ENCODE results near the gene CLDN8. TPM values are rescaled to one million over a fixed set of nuclear protein-coding genes. Genes with fewer than 3 reads are reported as not detected.

Gene CLDN8
- total RNA-seq = not detected
- not detected for total RNA-seq (2013)
- 0 reads per million in 29 experiments for total RNA-seq

DNA sequence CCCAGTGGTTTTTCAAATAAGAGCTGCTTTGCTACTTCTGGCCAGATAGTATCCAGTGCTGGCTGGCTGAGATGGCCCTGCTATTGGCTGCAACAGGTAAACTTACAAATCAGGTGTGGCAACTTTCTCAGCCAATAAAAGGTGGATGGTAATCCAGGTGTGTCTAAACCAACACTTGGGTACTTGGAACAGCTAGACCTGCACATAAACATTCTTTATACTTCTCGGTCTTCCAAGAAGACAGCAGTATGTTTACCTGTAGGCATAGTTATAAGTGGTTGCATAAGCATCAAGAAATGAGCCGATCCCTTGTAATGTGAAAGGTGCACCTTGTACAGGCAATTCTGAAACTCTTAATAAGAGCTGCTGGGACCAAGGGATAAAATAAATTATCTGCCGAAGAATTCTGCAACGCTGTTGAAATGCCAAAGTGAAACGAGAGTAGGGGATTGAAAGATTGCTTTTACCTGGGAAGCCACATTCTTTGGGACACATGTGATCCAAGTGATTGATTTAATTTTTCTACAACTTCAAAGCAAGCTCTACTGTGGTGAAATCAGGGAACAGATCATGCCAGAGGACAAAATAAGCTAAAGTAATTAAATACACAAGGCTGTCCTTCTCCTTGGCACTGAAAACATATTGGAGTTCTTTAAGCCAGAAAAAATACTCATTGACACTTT is at the start of gene CLDN8:
Gene CLDN8, minus strand, starts transcription at position 57 of the 683 bp plus-strand sequence. CDS start 172 bp downstream, outside the sequence.
- H3K36me3 ChIP-seq (ENCODE audit: control insufficient read depth in 2 of 2, extremely low read depth in 1 of 2, insufficient read depth in 1 of 2, low read length in 1 of 2) = no peaks in the 10 kb centered on the region
- ATAC-seq (replicated peaks in 1 of 4) = no peak
- Mint-ChIP-seq H3K4me1 (no peaks in the 10 kb centered on the region), H3K4me3 (no peak within 1 kb of the TSS), H3K36me3 (no peaks in the 10 kb centered on the region), H3K27ac (no peak within 1 kb of the TSS), H3K9me3 (peaks cover 0 to 3% (median 0%) of the 10 kb centered on the region in 3 donors), H3K27me3 (peaks cover 0 to 3% of the 10 kb centered on the region in 2 donors)
- no peak within 1 kb of the TSS for H3K4me3 ChIP-seq (ENCODE audit: control insufficient read depth in 1 of 2, extremely low read depth in 1 of 2, low read length in 1 of 2)
- ChIA-PET CTCF (no interaction called here), POLR2A (no interaction called here)
- DNase-seq = no peak
- no peaks in the 10 kb centered on the region for H3K9me3 ChIP-seq
- no peaks in the 10 kb centered on the region for H3K4me1 ChIP-seq (ENCODE audit: control insufficient read depth in 1 of 2, extremely low read depth in 1 of 2, insufficient read depth in 2 of 2, low read length in 2 of 2)
- no peak within 1 kb of the TSS for H3K27ac ChIP-seq (ENCODE audit: low read length)
- no peaks in the 10 kb centered on the region for H3K27me3 ChIP-seq (replicated peaks in 1 of 2; ENCODE audit: control insufficient read depth in 2 of 2, extremely low read depth in 1 of 2, insufficient read depth in 2 of 2, low read length in 1 of 2)
- WGBS (ENCODE audit: insufficient coverage) = 100% methylated on average over 1 of the region's 5 CpGs

DNA sequence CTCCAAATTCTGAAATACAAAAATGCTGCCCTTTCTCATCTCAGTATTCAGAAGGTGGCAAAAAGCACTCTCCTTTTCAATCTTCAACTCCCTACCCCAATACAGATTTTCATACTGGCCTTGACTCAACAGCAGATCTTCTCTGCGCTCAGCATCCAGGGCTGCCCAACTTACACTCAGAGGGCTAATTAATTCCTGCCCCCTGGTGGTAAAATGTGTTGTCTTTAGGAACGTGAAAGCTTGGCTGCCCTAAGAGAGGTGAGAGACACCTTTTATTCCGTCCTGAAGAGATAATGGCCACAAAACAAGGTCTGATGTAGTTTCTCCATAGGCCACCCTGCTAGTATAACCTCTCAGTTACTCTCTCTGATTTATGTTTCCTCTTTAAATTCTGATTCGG is 41.9 kb upstream of the CLDN8 start:
- Histone ChIP-seq H3K4me3 (ENCODE audit: control insufficient read depth in 1 of 2, extremely low read depth in 1 of 2, low read length in 1 of 2) (no peak overlapping the region), H3K27ac (ENCODE audit: low read length) (no peak overlapping the region), H3K27me3 (replicated peaks in 1 of 2; ENCODE audit: control insufficient read depth in 2 of 2, extremely low read depth in 1 of 2, insufficient read depth in 2 of 2, low read length in 1 of 2) (no peaks in the 10 kb centered on the region), H3K9me3 (no peaks in the 10 kb centered on the region), H3K4me1 (ENCODE audit: control insufficient read depth in 1 of 2, extremely low read depth in 1 of 2, insufficient read depth in 2 of 2, low read length in 2 of 2) (no peaks in the 10 kb centered on the region), H3K36me3 (ENCODE audit: control insufficient read depth in 2 of 2, extremely low read depth in 1 of 2, insufficient read depth in 1 of 2, low read length in 1 of 2) (no peaks in the 10 kb centered on the region)
- ATAC-seq (replicated peaks in 1 of 4) (no peak), DNase-seq (no peak)
- H3K36me3 Mint-ChIP-seq = no peaks in the 10 kb centered on the region
- H3K4me1 Mint-ChIP-seq = no peaks in the 10 kb centered on the region
- H3K9me3 Mint-ChIP-seq = peaks cover 0 to 4% (median 0%) of the 10 kb centered on the region in 3 donors
- WGBS (ENCODE audit: insufficient coverage) = 94% methylated on average over 2 of the region's 4 CpGs
- no peaks in the 10 kb centered on the region for H3K27me3 Mint-ChIP-seq
- H3K27ac Mint-ChIP-seq = no peak overlapping the region
- ChIA-PET POLR2A (no interaction called here), CTCF (interaction anchor here in 1 of 2 donors (0.6 kb wide), 1 partner anchor 828 kb away, joined by 4 read pairs; no protein-coding TSS in a partner anchor)
- no peak overlapping the region for H3K4me3 Mint-ChIP-seq

DNA sequence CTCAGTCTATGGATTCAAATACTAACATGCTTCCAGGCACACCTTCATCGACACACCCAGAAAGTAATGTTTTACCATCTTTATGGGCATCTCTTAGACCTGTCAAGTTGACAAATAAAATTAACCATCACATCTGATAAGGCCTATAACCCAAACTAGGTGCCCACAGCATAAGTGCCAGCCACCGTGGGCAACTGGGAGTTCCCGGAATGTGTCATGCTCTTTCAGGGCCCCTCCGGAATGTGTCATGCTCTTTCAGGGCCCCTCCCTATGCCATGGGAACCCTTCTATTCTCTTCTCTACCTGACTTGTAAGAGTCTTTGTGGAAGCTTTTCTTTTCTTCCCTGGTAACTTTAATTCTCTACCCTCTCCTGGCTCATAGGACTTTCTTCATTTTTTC is 40.2 kb upstream of the CLDN8 start:
- H3K4me3 ChIP-seq (ENCODE audit: control insufficient read depth in 1 of 2, extremely low read depth in 1 of 2, low read length in 1 of 2) = no peak overlapping the region
- no peak for ATAC-seq (replicated peaks in 1 of 4)
- Mint-ChIP-seq H3K27ac (no peak overlapping the region), H3K36me3 (no peaks in the 10 kb centered on the region), H3K9me3 (peaks cover 0 to 4% (median 0%) of the 10 kb centered on the region in 3 donors), H3K4me1 (no peaks in the 10 kb centered on the region), H3K4me3 (no peak overlapping the region), H3K27me3 (no peaks in the 10 kb centered on the region)
- H3K4me1 ChIP-seq (ENCODE audit: control insufficient read depth in 1 of 2, extremely low read depth in 1 of 2, insufficient read depth in 2 of 2, low read length in 2 of 2) = no peaks in the 10 kb centered on the region
- no peaks in the 10 kb centered on the region for H3K36me3 ChIP-seq (ENCODE audit: control insufficient read depth in 2 of 2, extremely low read depth in 1 of 2, insufficient read depth in 1 of 2, low read length in 1 of 2)
- DNase-seq = no peak
- WGBS (ENCODE audit: insufficient coverage) = 100% methylated on average over 1 of the region's 4 CpGs
- no peaks in the 10 kb centered on the region for H3K9me3 ChIP-seq
- ChIA-PET CTCF (no interaction called here), POLR2A (no interaction called here)
- no peaks in the 10 kb centered on the region for H3K27me3 ChIP-seq (replicated peaks in 1 of 2; ENCODE audit: control insufficient read depth in 2 of 2, extremely low read depth in 1 of 2, insufficient read depth in 2 of 2, low read length in 1 of 2)
- H3K27ac ChIP-seq (ENCODE audit: low read length) = no peak overlapping the region

DNA sequence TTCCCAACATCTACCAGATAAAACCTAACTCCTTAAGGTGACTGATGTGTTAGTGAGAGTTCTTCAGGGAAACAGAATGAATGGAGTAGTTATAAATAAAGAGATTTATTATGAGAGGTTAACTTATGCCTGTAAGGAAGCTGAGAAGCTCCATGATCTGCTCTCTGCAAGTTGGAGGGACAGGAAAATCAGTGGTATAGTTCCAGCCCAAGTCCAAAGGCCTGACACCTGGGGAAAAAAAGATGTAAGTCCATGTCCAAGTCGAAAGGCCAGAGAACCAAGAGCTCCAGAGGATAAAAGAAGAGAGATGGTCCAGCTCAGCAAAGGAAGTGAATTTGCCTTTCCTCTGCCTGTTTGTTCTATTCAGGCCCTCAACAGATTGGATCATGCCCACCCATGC is 39.8 kb upstream of the CLDN8 start:
- WGBS (ENCODE audit: insufficient coverage) = 50% methylated on average over 1 of the region's 1 CpG
- no peak overlapping the region for H3K4me3 ChIP-seq (ENCODE audit: control insufficient read depth in 1 of 2, extremely low read depth in 1 of 2, low read length in 1 of 2)
- CTCF ChIA-PET = no interaction called here
- no peaks in the 10 kb centered on the region for H3K9me3 ChIP-seq
- Mint-ChIP-seq H3K27ac (no peak overlapping the region), H3K27me3 (no peaks in the 10 kb centered on the region), H3K4me3 (no peak overlapping the region), H3K9me3 (peaks cover 0 to 4% (median 0%) of the 10 kb centered on the region in 3 donors), H3K36me3 (no peaks in the 10 kb centered on the region), H3K4me1 (no peaks in the 10 kb centered on the region)
- DNase-seq = no peak
- no peak for ATAC-seq (replicated peaks in 1 of 4)
- POLR2A ChIA-PET = no interaction called here
- H3K27ac ChIP-seq (ENCODE audit: low read length) = no peak overlapping the region
- no peaks in the 10 kb centered on the region for H3K4me1 ChIP-seq (ENCODE audit: control insufficient read depth in 1 of 2, extremely low read depth in 1 of 2, insufficient read depth in 2 of 2, low read length in 2 of 2)
- no peaks in the 10 kb centered on the region for H3K36me3 ChIP-seq (ENCODE audit: control insufficient read depth in 2 of 2, extremely low read depth in 1 of 2, insufficient read depth in 1 of 2, low read length in 1 of 2)
- H3K27me3 ChIP-seq (replicated peaks in 1 of 2; ENCODE audit: control insufficient read depth in 2 of 2, extremely low read depth in 1 of 2, insufficient read depth in 2 of 2, low read length in 1 of 2) = no peaks in the 10 kb centered on the region

DNA sequence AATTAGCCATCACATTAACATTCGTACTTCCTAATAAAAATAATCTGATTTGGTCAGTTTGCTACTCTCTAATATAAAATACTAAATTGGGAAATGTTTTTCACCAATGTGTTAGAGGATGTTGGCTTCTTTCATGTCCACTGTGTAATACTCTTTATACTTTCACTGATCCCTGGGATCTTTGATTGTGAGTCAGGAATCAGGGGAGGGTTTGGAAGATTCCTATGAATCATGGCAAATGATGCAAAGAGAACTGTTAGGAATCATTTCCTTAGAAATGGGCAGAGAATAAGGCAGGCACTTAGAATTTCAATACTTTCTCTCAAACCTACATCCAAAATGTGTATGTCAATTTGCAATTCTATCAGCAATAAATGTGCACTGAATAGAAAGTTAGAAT is 35.9 kb upstream of the CLDN8 start:
- Histone ChIP-seq H3K4me3 (ENCODE audit: control insufficient read depth in 1 of 2, extremely low read depth in 1 of 2, low read length in 1 of 2) (no peak overlapping the region), H3K4me1 (ENCODE audit: control insufficient read depth in 1 of 2, extremely low read depth in 1 of 2, insufficient read depth in 2 of 2, low read length in 2 of 2) (no peaks in the 10 kb centered on the region), H3K9me3 (no peaks in the 10 kb centered on the region), H3K36me3 (ENCODE audit: control insufficient read depth in 2 of 2, extremely low read depth in 1 of 2, insufficient read depth in 1 of 2, low read length in 1 of 2) (no peaks in the 10 kb centered on the region), H3K27ac (ENCODE audit: low read length) (no peak overlapping the region), H3K27me3 (replicated peaks in 1 of 2; ENCODE audit: control insufficient read depth in 2 of 2, extremely low read depth in 1 of 2, insufficient read depth in 2 of 2, low read length in 1 of 2) (no peaks in the 10 kb centered on the region)
- DNase-seq (no peak), ATAC-seq (replicated peaks in 1 of 4) (no peak)
- Mint-ChIP-seq H3K4me3 (no peak overlapping the region), H3K27me3 (no peaks in the 10 kb centered on the region), H3K27ac (no peak overlapping the region), H3K4me1 (no peaks in the 10 kb centered on the region), H3K9me3 (peaks cover 0 to 4% (median 0%) of the 10 kb centered on the region in 3 donors), H3K36me3 (no peaks in the 10 kb centered on the region)
- WGBS (ENCODE audit: insufficient coverage) = no CpG with 5 or more reads among the region's 1 CpG
- ChIA-PET CTCF (no interaction called here), POLR2A (no interaction called here)

DNA sequence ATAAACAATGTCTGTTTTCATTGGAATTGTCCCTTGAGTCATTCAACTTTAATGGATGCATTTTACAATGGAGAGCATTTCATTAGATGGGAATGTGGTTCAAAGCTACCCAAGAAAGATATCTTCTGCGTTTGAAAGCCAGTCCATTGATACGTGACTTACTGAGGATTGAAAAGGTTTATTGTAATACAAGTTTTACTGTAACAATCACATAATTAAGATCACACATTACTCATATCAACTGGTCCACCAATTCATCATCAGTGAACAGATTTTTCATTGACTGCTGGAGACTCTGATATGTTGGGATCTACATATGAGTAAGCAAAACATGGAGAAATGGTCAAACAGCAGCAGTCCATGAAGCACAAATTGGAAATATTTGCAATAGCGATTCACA is 34.0 kb upstream of the CLDN8 start:
- Mint-ChIP-seq H3K27me3 (no peaks in the 10 kb centered on the region), H3K36me3 (no peaks in the 10 kb centered on the region), H3K4me1 (no peaks in the 10 kb centered on the region), H3K4me3 (no peak overlapping the region), H3K27ac (no peak overlapping the region), H3K9me3 (peaks cover 0 to 4% (median 0%) of the 10 kb centered on the region in 3 donors)
- H3K27ac ChIP-seq (ENCODE audit: low read length) = no peak overlapping the region
- CTCF ChIA-PET = no interaction called here
- no peaks in the 10 kb centered on the region for H3K36me3 ChIP-seq (ENCODE audit: control insufficient read depth in 2 of 2, extremely low read depth in 1 of 2, insufficient read depth in 1 of 2, low read length in 1 of 2)
- H3K9me3 ChIP-seq = no peaks in the 10 kb centered on the region
- no peak overlapping the region for H3K4me3 ChIP-seq (ENCODE audit: control insufficient read depth in 1 of 2, extremely low read depth in 1 of 2, low read length in 1 of 2)
- DNase-seq (no peak), ATAC-seq (replicated peaks in 1 of 4) (no peak)
- POLR2A ChIA-PET = no interaction called here
- H3K4me1 ChIP-seq (ENCODE audit: control insufficient read depth in 1 of 2, extremely low read depth in 1 of 2, insufficient read depth in 2 of 2, low read length in 2 of 2) = no peaks in the 10 kb centered on the region
- H3K27me3 ChIP-seq (replicated peaks in 1 of 2; ENCODE audit: control insufficient read depth in 2 of 2, extremely low read depth in 1 of 2, insufficient read depth in 2 of 2, low read length in 1 of 2) = no peaks in the 10 kb centered on the region
- no CpG with 5 or more reads among the region's 3 CpGs for WGBS (ENCODE audit: insufficient coverage)
